NCI-H1694 treated with DMSO at 0.1 percent for 48 hours (cell line): ENCODE results near the gene AP4M1.
"Not testable (repeated sequence)": the region's sequence is repeated elsewhere in the genome, so short reads cannot be mapped to it uniquely, and the experiment has no call there.

ENCODE experiments used
- DNase-seq: peaks from one replicate; lab custom pipeline; 2025; lab: John Stamatoyannopoulos, UW

Gene AP4M1

DNA sequence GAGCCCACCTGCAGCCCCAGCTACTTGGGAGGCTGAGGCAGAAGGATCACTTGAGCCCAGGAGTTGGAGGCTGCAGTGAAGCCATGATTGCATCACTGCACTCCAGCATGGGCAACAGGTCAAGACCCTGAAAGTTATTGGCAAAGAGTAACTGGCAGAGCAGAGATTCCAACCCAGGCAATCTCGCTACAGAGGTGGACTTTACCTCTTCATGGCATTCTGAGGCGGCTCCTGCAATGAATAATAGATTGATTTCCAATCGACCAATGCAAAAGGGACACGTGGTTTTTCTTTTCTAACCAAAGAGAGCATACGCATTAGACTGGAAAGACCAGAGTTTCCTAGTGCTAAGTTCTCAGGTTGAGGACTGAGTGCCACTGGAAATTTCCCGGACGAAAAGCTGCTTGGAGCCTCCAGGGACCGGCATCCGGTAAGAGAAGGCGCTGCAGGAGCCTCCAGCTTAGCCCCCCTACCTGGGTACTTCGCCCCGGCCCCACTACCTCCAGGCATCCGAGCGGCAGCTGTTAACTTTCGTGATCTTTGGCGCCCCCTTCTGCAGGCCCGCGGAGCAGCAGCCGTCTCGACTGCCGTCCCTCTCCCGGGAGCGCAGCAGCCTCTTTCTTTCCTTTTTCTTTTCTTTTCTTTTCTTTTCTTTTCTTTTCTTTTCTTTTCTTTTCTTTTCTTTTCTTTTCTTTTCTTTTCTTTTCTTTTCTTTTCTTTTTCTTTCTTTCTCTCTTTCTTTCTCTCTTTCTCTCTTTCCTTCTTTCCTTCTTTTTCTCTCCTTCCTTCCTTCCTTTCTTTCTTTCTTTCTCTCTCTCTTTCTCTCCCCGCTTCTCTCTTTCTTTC lies 29.4 kb downstream of the AP4M1 start:
- peak; percentile 45 for DNase-seq

DNA sequence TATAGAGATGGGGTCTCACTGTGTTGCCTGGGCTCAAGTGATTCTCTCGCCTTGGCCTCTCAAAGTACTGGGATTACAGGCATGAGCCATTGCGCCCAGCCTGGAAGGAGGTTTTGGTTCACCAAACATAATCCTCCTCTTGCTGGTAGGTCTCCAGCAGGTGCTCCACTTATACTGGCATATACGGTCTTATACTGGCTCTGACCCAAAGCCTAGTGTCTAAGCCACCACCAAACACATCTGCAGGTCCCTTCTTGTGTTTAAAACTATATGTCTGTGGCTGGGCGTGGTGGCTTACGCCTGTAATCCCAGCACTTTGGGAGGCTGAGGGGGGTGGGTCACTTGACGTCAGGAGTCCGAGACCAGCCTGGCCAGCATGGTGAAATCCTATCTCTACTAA lies 30.7 kb downstream of the AP4M1 start:
- DNase-seq = no peak

DNA sequence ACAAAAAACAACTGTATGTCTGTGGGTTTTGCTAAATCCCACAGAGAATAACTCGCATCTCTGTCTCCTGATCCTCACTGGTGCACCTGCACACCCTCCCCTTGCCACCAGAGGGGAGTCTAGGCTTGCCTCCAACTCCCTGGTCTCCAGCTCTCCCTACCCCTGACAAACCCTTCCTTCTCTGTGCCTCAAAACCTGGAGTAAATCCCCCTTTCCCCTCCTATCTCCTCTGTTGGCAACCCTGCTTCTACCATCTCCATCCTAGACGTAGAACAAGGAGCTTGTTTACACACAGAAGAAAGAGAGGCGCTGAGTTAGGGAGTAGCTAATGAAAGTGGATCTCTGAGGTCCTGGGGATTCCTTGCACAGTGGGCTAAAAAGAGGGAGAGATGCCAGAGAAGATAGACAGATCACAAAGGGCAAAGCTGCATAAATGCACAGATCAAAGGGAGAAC lies 31.3 kb downstream of the AP4M1 start:
- DNase-seq = peak; percentile 72

DNA sequence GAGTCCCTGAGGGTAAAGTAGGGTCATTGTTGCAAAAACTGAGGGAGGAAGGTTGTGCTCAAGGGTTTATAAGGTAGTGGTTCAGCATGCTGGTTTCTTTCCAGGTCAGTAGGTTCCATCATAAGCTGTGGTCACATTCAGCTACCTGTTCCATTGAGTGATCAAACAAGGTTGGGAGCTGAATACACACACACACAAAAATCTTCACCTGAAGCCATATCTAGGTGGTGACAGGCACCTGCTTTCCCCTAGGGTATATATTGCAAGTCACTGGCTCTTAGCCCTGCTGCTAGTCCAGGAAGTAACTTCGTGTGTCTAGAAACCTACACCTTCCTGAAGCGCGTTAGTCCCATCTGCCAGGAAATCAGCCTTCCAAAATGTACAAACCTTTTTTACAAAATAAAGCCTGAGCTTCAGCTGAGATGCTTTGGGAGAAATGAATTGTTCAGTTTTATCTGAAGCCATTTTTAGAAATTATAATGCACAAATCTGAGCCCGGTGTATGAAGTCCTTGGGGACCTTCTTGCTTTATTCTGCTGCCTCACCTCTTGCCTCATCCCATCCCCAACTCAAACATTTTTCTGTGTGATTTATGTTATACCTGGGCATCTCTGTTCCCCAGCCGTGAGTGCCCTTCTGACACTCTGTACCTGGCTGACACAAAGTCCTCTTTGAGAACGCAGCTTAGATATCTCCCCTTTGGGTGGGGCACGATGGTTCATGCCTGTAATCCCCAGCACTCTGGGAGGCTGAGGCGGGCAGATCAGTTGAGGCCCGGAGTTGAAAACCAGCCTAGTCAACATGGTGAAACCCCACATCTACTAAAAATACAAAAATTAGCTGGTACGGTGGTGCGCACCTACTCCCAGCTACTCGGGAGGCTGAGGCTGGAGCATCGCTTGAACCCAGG lies 36.7 kb downstream of the AP4M1 start:
- no peak for DNase-seq

GRCh38 chr7:100141555-100141949 lies 40.1 kb downstream of the AP4M1 start:
- no peak for DNase-seq

GRCh38 chr7:100142461-100142860 lies 41.0 kb downstream of the AP4M1 start:
- DNase-seq = no peak

DNA sequence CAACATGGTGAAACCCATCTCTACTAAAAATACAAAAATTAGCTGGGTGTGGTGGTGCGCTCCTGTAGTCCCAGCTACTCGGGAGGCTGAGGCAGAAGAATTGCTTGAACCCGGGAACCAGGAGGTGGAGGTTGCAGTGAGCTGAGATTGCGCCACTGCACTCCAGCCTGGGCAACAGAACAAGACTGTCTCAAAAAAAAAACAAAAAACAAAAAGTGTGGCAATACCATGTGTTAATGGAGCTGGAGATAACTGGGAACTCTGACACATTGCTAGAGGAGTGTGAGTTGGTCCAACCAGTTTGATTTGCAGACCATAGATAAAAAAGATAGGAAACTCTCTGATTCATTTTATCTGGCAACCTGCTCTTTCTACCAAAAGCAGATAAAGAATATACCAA lies 44.9 kb downstream of the AP4M1 start:
- not testable (repeated sequence) for DNase-seq

- no peak for DNase-seq
Measured at GRCh38 chr7:100147278-100147677, 45.8 kb downstream of the AP4M1 start.

DNA sequence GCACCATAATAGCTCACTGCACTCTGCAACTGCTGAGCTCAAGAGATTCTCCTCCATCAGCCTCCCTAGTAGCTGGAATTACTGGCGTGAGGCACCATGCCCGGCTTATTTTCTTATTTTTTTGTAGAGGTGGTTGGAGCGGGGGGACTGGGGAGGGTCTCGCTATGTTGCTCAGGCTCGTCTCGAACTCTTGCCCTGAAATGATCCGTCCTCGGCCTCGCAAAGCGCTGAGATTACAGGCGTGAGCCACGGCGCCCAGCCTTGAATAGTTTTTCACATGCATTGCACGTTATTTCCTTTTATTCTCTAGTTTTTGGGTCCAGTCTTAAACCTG lies 46.7 kb downstream of the AP4M1 start:
- DNase-seq = no peak

- DNase-seq = peak; percentile 99
Measured at GRCh38 chr7:100148559-100149328, 47.3 kb downstream of the AP4M1 start, which contains the start of gene LAMTOR4. Gene LAMTOR4, plus strand, starts transcription at chr7:100148918. Its CDS starts 55 bp downstream, at chr7:100148973.

DNA sequence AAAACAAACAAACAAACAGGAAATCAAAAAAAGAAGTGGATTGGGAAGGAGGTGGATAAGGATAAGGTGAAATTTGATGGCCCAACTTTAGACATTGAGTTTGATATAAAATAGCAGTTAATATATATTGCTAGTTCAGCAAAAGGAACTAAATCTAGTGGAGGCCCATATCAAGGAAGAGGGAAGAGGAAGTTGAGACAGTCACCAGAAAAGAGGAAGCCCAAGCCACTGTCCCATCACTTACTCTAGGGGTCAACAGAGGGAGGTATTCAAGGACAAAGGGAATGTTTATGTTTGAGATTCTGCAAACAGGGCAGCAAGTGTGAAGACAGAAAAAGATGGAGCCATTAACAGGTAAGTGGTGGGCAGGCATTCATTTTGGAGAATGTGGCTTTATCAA lies 51.0 kb downstream of the AP4M1 start:
- no peak for DNase-seq

- DNase-seq = no peak
Measured at GRCh38 chr7:100152937-100153666, 51.7 kb downstream of the AP4M1 start.

DNA sequence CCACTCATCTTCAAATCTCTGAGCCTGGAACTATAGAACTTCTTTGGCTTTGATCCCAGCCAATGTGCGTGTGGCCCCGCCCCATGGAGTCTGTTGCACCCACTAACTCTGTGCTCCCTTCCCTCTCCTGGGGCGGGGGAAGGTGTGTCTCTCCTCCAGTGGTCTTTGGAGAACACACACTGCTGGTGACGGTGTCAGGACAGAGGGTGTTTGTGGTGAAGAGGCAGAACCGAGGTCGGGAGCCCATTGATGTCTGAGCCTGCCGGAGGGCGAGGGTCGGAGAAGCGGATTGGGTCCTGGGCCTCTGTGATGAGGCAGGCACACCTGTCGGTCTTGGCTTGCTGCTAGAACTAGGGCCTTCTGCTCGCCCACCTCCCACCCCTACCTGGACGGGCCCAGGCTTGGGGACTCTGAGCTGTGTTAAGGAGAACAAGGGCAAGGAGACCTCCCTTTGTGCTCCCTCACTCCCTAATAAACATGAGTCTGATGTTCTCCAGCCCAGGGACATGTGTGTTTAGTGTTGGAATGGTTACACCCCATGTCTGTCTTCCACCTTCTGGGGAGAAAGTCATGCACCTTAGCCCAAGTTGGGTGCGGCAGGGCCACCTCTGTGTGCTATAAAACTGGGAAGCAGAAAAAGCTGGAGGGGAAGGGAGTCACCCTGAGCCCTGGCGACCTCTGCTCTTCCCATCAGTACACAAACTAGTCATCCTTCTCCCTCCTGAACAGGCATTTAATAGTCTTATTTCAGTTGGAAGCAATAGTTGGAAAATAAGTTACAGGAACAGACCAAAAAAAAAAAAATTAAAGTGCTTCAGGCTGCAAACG lies 52.5 kb downstream of the AP4M1 start:
- no peak for DNase-seq

- DNase-seq = no peak
Measured at GRCh38 chr7:100154651-100155491, 53.4 kb downstream of the AP4M1 start.

GRCh38 chr7:100155553-100156317 lies 54.3 kb downstream of the AP4M1 start:
- no peak for DNase-seq

DNA sequence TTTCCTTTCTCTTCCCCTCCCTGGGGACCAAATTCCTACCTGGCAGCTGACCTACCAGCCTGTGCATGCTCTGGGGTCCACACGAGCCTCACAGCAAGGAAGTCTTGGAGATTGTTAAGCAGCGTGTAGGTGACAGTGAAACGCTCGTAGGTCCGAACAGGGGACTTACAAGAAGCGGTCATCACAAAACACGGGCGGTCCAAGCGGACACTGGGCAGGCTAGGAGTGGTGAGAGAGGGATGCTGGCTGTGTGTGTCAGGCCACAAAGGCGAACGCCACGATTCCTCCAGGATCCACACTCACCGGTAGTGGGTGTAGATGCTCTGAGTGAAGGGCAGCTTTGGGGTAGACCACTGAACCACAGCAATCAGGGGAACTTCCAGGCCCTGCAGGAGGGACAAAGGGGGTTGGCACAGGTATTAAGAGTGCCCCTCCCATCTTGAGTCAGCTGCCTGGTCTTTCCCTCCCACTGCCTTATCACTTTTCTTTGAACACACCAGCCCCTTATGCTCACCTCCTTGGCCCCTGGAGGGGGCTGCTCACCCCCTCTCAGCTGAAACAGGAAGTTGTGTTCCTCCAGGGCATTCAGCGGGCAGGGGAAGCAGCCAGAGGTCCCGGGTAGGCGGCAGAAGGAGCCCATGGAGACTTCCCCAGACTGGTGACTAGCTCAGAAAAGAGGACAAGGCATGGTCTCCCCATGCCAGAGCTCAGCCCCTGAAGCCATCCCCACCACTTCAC lies 55.1 kb downstream of the AP4M1 start:
- DNase-seq = no peak

DNA sequence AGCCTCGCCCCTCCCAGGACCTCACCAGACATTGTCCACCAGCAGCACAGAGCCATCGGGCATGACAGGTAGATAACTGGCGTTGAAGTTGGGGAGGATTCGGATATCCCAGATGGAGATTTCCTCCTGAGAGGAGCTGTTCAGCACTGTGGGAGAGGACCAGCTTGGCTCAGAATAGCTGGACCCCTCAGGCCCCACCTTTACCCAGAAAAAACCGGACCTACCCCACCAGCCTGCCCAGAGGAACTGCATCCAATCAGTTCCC lies 55.6 kb downstream of the AP4M1 start:
- no peak for DNase-seq
